Fibroblast of the aortic adventitia (primary cell): ENCODE measurements around the gene GPX2. TPM values are rescaled to one million over a fixed set of nuclear protein-coding genes. Genes with fewer than 3 reads are reported as not detected.

Experiments used
- DNase-seq: peaks from one replicate; pipeline ENCODE4 v3.0.0-alpha.2; 2010; ENCODE audit warnings: low read depth
- H3K4me3 ChIP-seq: 2 replicates; pipeline ENCODE4 v1.5.1; 2011; ENCODE audit warnings: low read depth, mild to moderate bottlenecking, control low read depth, low read length, moderate library complexity
- CTCF ChIP-seq: IDR thresholded peaks from 2 replicates; pipeline ENCODE4 v1.5.1; 2011; ENCODE audit warnings: mild to moderate bottlenecking, low read length, control low read depth, inconsistent platforms; ENCODE audit not compliant: insufficient read depth
- total RNA-seq: library from RNA; depleted of rRNA; stranded (reverse); fragments of >200 nt; gene quantifications from 2 replicates; pipeline ENCODE4 v1.2.3, GENCODE V29; 2012; ENCODE audit warnings: low replicate concordance

GPX2 gene
- total RNA-seq, 1 donor: not detected

- H3K4me3 ChIP-seq: no peak overlapping the region
- DNase-seq: peak; percentile 50
- TF ChIP-seq CTCF: no peak
These were observed 5.2 kb downstream of the GPX2 start for GRCh38 chr14:64937171-64937820.

DNA sequence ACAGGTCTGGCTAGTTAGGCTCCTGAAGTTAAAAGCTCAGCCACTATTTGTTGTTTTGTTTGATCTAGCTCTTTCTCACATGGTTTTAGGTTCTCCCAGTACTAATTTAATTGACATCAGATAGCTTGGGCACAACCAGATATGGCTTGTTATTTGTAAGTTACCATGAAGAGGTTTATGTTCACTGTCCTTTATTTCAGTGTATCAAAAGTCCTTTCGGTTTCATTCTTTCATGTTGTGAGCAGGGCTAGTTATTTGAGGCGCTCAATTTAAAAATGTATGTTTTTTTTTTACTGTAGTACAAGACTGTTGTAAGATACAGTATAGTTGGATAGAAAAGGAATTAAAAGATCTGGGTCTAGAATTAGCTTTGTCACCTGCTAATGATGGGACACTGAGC, 7.0 kb downstream of the GPX2 start:
- TF ChIP-seq CTCF: no peak
- no peak for DNase-seq
- H3K4me3 ChIP-seq: no peak overlapping the region

GRCh38 chr14:64934338-64934929, 8.1 kb downstream of the GPX2 start:
- no peak for DNase-seq
- no peak for TF ChIP-seq CTCF
- H3K4me3 ChIP-seq: no peak overlapping the region

- no peak for DNase-seq
- no peak overlapping the region for H3K4me3 ChIP-seq
- TF ChIP-seq CTCF: no peak
These were observed 10.3 kb downstream of the GPX2 start for GRCh38 chr14:64932231-64932630.

- DNase-seq: no peak
- TF ChIP-seq CTCF: no peak
- H3K4me3 ChIP-seq: no peak overlapping the region
These were observed 11.4 kb downstream of the GPX2 start for GRCh38 chr14:64931123-64931522.

- TF ChIP-seq CTCF: no peak
- peak; percentile 42 for DNase-seq
- no peak overlapping the region for H3K4me3 ChIP-seq
These were observed 12.3 kb downstream of the GPX2 start for GRCh38 chr14:64930085-64930843.
